ENCODE results near the gene KCNAB1. TPM values are rescaled to one million over a fixed set of nuclear protein-coding genes. Genes with fewer than 3 reads are reported as not detected.
A peak's percentile ranks its signal among the peaks of the same experiment; 100 is the strongest.

KCNAB1 gene
- total RNA-seq, 4 donors from 2014 or later: 0.20 to 3.0 (median 1.6) TPM

DNA sequence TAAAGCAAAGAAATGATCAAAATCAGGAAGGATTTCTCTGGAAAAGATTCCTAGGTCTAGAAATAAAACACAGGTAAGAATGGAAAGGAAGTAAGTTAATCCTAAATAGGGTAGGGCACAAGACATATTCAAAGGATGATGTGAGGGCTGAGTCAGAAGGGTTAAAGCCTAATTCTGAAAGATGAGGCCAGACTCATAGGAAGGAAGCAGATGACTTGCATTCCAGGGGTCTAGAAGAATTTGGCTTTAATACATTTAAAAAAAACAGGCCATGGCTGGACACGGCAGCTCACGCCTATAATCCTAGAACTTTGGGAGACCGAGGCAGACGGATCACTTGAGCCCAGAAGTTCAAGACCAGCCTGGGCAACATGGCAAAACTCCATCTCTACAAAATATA, 431.4 kb downstream of the KCNAB1 start:
- H3K36me3 ChIP-seq: peaks cover 0 to 32% (median 0%) of the 10 kb centered on the region in 4 donors
- H3K4me3 ChIP-seq: no peak overlapping the region
- H3K9me3 ChIP-seq: no peaks in the 10 kb centered on the region
- H3K4me1 ChIP-seq: peaks cover 14 to 67% (median 32%) of the 10 kb centered on the region in 4 donors
- WGBS, 2 donors (ENCODE audit: low coverage in 1 of 2): 71 to 72% methylated on average over 4 of the region's 4 CpGs
- intact Hi-C loops (cut with DNase I; ENCODE audit: low total_unique reads) (no loop called here), in situ Hi-C loops (cut with MboI; ENCODE audit: low pct_ligation_motif_present in 1 of 4, low pct_unique_long_range_greater_than_20kb in 1 of 4, low sequenced_read_pairs in 3 of 4) (loop anchor here (10.0 to 25.0 kb wide), 6 partner anchors 111 to 536 kb away; partner anchors contain the start of genes TIPARP (in 2 of the 4) and LEKR1 (in 1 of the 4))
- peak overlapping the region in 1 of 4 donors; percentile 10 for H3K27ac ChIP-seq
- no peaks in the 10 kb centered on the region for H3K27me3 ChIP-seq
- no peak for TF ChIP-seq EP300 (IDR thresholded peaks at IDR 0.05; ENCODE audit: low read depth)
- TF ChIP-seq POLR2AphosphoS5 (IDR thresholded peaks at IDR 0.05): no peak
- TF ChIP-seq POLR2A (IDR thresholded peaks at IDR 0.05): no peak
- TF ChIP-seq CTCF (IDR thresholded peaks at IDR 0.05): no peak
- DNase-seq: no peak

DNA sequence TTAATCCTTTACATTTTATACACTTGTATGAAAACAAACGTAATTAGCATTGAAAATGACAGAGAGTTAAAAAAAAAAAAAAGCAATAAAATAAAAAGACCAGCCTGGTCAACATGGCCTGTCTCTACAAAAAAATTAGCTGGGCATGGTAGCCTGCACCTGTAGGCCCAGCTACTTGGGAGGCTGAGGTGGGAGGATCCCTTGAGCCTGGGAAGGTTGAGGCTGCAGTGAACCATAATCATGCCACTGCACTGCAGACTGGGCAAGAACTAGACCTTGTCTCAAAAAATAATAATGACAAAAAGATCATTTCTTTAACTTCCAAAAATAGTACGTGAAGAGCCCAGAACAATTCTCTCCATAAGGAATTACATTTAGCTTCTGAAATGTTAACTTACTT, 432.6 kb downstream of the KCNAB1 start:
- no peak for DNase-seq
- WGBS, 2 donors (ENCODE audit: low coverage in 1 of 2): 84 to 89% methylated on average over 2 of the region's 2 CpGs
- peaks cover 0 to 21% (median 0%) of the 10 kb centered on the region in 4 donors for H3K36me3 ChIP-seq
- no peaks in the 10 kb centered on the region for H3K9me3 ChIP-seq
- H3K4me1 ChIP-seq: peaks cover 12 to 58% (median 29%) of the 10 kb centered on the region in 4 donors
- in situ Hi-C loops (cut with MboI; ENCODE audit: low pct_ligation_motif_present in 1 of 4, low pct_unique_long_range_greater_than_20kb in 1 of 4, low sequenced_read_pairs in 3 of 4) (loop anchor here (10.0 to 25.0 kb wide), 6 partner anchors 109 to 534 kb away; partner anchors contain the start of genes TIPARP (in 2 of the 4) and LEKR1 (in 1 of the 4)), intact Hi-C loops (cut with DNase I; ENCODE audit: low total_unique reads) (no loop called here)
- no peaks in the 10 kb centered on the region for H3K27me3 ChIP-seq
- H3K4me3 ChIP-seq: no peak overlapping the region
- TF ChIP-seq EP300 (IDR thresholded peaks at IDR 0.05; ENCODE audit: low read depth) (no peak), POLR2AphosphoS5 (IDR thresholded peaks at IDR 0.05) (no peak), CTCF (IDR thresholded peaks at IDR 0.05) (no peak), POLR2A (IDR thresholded peaks at IDR 0.05) (no peak)
- H3K27ac ChIP-seq: no peak overlapping the region

- Histone ChIP-seq H3K27ac (peak overlapping the region; percentile 89 to 97 (median 90)), H3K36me3 (peaks cover 0 to 19% (median 0%) of the 10 kb centered on the region in 4 donors), H3K9me3 (no peaks in the 10 kb centered on the region), H3K4me3 (peak overlapping the region; percentile 69 to 95 (median 76)), H3K4me1 (peaks cover 8 to 51% (median 25%) of the 10 kb centered on the region in 4 donors), H3K27me3 (no peaks in the 10 kb centered on the region)
- intact Hi-C loops (cut with DNase I; ENCODE audit: low total_unique reads): no loop called here
- no peak for TF ChIP-seq EP300 (IDR thresholded peaks at IDR 0.05; ENCODE audit: low read depth)
- TF ChIP-seq POLR2A (IDR thresholded peaks at IDR 0.05): no peak
- no peak for TF ChIP-seq POLR2AphosphoS5 (IDR thresholded peaks at IDR 0.05)
- no peak for TF ChIP-seq CTCF (IDR thresholded peaks at IDR 0.05)
- no peak for DNase-seq
- in situ Hi-C loops (cut with MboI; ENCODE audit: low pct_ligation_motif_present in 1 of 4, low pct_unique_long_range_greater_than_20kb in 1 of 4, low sequenced_read_pairs in 3 of 4): loop anchor here (10.0 to 25.0 kb wide), 6 partner anchors 108 to 533 kb away; partner anchors contain the start of genes TIPARP (in 2 of the 4) and LEKR1 (in 1 of the 4)
- WGBS, 2 donors (ENCODE audit: low coverage in 1 of 2): 32% methylated on average over 11 of the region's 11 CpGs
These were observed 433.5 kb downstream of the KCNAB1 start for GRCh38 chr3:156553705-156554356.

GRCh38 chr3:156554515-156554841, 434.1 kb downstream of the KCNAB1 start:
- in situ Hi-C loops (cut with MboI; ENCODE audit: low pct_ligation_motif_present in 1 of 4, low pct_unique_long_range_greater_than_20kb in 1 of 4, low sequenced_read_pairs in 3 of 4): loop anchor here (10.0 to 25.0 kb wide), 6 partner anchors 108 to 533 kb away; partner anchors contain the start of genes TIPARP (in 2 of the 4) and LEKR1 (in 1 of the 4)
- DNase-seq: no peak
- no peaks in the 10 kb centered on the region for H3K27me3 ChIP-seq
- H3K4me1 ChIP-seq: peaks cover 8 to 49% (median 25%) of the 10 kb centered on the region in 4 donors
- TF ChIP-seq POLR2A (IDR thresholded peaks at IDR 0.05): no peak
- TF ChIP-seq POLR2AphosphoS5 (IDR thresholded peaks at IDR 0.05): no peak
- no peak for TF ChIP-seq EP300 (IDR thresholded peaks at IDR 0.05; ENCODE audit: low read depth)
- no peak for TF ChIP-seq CTCF (IDR thresholded peaks at IDR 0.05)
- peaks cover 0 to 16% (median 0%) of the 10 kb centered on the region in 4 donors for H3K36me3 ChIP-seq
- peak overlapping the region; percentile 89 to 97 (median 90) for H3K27ac ChIP-seq
- 0 to 1% methylated on average over 2 to 11 of the region's 11 CpGs for WGBS, 2 donors (ENCODE audit: low coverage in 1 of 2)
- H3K4me3 ChIP-seq: peak overlapping the region; percentile 69 to 95 (median 76)
- no peaks in the 10 kb centered on the region for H3K9me3 ChIP-seq
- intact Hi-C loops (cut with DNase I; ENCODE audit: low total_unique reads): no loop called here

All from transverse colon (tissue), 4 donors.